ENCODE measurements around the gene PDE3B.

Gene PDE3B

DNA sequence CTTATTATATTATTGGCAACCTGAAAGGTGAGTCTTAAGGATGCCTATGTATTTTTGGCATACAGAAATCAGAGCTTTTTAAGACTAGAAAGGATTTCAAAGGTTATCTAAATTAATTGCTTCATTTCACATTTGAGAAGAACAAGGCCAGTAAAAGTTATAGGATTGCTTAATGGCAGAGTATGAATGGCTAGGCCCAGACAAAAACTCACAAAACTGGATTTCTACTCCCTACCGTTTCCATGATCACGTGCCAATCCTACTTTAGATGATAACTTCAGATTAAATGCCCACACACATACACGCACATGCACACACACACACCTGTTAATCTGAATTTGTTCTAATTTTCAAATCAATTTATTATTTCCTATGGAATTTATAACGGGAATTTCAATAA, 1.8 kb upstream of the PDE3B start:
- DNase-seq (ENCODE audit: low spot score): no peak
- TF ChIP-seq, protein P1, sequence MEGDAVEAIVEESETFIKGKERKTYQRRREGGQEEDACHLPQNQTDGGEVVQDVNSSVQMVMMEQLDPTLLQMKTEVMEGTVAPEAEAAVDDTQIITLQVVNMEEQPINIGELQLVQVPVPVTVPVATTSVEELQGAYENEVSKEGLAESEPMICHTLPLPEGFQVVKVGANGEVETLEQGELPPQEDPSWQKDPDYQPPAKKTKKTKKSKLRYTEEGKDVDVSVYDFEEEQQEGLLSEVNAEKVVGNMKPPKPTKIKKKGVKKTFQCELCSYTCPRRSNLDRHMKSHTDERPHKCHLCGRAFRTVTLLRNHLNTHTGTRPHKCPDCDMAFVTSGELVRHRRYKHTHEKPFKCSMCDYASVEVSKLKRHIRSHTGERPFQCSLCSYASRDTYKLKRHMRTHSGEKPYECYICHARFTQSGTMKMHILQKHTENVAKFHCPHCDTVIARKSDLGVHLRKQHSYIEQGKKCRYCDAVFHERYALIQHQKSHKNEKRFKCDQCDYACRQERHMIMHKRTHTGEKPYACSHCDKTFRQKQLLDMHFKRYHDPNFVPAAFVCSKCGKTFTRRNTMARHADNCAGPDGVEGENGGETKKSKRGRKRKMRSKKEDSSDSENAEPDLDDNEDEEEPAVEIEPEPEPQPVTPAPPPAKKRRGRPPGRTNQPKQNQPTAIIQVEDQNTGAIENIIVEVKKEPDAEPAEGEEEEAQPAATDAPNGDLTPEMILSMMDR (IDR thresholded peaks at IDR 0.05): no peak
- H3K27ac ChIP-seq: no peak overlapping the region
- H3K4me3 ChIP-seq: no peak overlapping the region

DNA sequence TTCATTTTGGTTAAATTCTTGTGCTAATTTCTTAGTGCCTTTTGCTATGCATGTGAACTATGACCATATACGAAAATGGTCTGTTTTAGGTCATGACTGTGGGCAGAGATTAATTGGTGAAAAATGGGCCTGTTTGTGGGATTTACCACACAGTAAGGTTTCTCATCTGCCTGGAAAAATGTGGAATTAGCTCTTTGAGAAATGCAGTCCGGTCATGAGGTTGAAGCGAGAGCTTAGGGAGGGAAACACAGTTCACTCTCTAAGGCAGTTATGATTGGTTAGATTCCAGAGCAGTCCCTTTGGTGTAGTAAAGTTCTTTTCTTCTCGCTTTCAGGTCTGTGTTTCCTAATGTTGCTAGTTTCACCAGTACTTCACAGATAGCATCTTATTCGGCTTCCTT, 1.2 kb upstream of the PDE3B start:
- Histone ChIP-seq H3K27ac (no peak overlapping the region), H3K4me3 (no peak overlapping the region)
- DNase-seq (ENCODE audit: low spot score): no peak
- TF ChIP-seq, protein P1 (IDR thresholded peaks at IDR 0.05): no peak

DNA sequence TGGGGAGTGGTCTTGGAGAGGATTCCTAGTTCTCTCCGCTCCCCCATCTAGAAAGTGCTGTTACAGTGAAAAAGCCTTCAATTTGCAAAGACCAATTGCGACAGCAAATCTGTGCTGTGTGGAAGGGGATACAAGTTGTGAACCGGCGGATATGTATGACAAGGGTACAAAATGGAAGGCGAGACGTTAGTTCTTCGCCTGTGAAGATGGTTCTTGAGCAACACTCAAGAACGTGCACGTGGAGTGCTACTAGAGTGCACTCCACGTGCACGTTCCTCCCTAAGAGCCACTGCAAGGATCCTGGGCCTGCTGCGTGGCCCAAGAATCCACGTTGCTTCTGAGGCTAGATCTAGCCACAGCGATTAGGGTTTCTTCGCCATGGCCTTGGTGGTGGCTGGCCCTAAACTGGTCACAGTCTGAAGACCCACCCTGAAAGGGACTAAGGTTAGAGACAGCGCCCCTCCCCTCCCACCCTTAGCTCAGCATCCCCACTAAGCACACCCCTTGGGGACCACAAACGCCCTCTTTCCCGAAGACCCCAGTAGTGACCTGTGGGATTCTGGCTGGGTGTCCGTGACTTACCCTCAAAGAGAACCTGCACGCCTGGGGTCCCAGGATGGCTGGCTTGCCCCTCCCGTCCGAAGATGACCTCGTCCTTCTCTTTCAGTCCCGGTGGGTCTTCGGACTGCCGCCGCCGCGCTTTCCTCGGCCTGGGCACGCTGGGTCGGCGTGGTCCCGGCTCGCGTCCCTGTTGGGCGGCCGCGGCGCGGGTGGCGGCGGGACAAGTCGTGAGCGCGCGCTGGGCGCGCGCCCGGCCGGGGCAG, 519 bp upstream of the PDE3B start:
- TF ChIP-seq, protein P1 (IDR thresholded peaks at IDR 0.05): no peak
- peak overlapping the region; percentile 82 for H3K4me3 ChIP-seq
- peak; percentile 79 for DNase-seq (ENCODE audit: low spot score)
- no peak overlapping the region for H3K27ac ChIP-seq

DNA sequence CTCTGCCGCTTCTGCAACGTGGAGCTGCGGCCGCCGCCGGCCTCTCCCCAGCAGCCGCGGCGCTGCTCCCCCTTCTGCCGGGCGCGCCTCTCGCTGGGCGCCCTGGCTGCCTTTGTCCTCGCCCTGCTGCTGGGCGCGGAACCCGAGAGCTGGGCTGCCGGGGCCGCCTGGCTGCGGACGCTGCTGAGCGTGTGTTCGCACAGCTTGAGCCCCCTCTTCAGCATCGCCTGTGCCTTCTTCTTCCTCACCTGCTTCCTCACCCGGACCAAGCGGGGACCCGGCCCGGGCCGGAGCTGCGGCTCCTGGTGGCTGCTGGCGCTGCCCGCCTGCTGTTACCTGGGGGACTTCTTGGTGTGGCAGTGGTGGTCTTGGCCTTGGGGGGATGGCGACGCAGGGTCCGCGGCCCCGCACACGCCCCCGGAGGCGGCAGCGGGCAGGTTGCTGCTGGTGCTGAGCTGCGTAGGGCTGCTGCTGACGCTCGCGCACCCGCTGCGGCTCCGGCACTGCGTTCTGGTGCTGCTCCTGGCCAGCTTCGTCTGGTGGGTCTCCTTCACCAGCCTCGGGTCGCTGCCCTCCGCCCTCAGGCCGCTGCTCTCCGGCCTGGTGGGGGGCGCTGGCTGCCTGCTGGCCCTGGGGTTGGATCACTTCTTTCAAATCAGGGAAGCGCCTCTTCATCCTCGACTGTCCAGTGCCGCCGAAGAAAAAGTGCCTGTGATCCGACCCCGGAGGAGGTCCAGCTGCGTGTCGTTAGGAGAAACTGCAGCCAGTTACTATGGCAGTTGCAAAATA, 816 bp downstream of the PDE3B start:
- TF ChIP-seq, protein P1 (IDR thresholded peaks at IDR 0.05): no peak
- H3K4me3 ChIP-seq: peak overlapping the region; percentile 82
- peak overlapping the region; percentile 42 to 77 for H3K27ac ChIP-seq
- peak; percentile 78 for DNase-seq (ENCODE audit: low spot score)

DNA sequence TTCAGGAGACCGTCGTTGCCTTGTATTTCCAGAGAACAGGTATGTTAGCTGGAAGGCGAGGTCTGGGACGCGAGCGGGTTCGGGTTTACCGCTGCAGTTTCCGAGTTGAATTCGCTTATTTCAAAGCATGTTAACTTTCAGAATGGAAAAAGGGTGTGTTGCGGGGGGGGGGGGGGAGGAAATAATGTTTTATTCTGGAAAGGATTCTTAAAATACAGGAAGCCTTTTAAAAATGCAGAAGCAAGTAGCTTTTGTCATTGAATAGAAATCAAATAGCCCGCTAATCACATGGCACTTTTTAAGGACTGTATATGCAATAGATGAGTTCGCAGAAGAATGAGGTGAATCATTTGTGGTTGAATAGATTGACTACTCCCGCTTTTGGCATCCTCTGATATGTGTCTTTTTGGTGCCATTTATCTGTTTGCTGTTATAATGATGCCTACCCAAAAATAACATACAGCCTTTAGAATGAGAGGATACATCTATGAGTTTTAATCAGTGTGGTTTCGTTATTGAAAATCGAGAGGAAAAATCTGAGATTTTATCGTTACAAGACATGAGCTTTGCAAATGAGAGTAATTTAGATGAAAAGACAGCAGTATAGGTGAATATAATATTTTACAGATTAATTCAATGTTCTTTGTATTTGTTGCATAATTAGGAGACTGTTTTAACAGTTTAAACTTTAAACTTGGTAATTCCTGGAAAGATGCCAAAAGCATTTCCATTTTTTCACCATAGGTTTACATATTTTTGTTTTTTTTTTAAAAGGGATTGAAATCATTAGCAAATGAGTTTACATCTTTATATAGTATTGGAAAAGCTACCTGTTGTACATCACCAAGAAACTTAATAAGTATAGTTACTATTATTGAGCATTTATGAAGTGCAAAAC, 1.7 kb downstream of the PDE3B start:
- no peak for DNase-seq (ENCODE audit: low spot score)
- TF ChIP-seq, protein P1 (IDR thresholded peaks at IDR 0.05): no peak
- no peak overlapping the region for H3K27ac ChIP-seq
- peak overlapping the region; percentile 82 for H3K4me3 ChIP-seq

DNA sequence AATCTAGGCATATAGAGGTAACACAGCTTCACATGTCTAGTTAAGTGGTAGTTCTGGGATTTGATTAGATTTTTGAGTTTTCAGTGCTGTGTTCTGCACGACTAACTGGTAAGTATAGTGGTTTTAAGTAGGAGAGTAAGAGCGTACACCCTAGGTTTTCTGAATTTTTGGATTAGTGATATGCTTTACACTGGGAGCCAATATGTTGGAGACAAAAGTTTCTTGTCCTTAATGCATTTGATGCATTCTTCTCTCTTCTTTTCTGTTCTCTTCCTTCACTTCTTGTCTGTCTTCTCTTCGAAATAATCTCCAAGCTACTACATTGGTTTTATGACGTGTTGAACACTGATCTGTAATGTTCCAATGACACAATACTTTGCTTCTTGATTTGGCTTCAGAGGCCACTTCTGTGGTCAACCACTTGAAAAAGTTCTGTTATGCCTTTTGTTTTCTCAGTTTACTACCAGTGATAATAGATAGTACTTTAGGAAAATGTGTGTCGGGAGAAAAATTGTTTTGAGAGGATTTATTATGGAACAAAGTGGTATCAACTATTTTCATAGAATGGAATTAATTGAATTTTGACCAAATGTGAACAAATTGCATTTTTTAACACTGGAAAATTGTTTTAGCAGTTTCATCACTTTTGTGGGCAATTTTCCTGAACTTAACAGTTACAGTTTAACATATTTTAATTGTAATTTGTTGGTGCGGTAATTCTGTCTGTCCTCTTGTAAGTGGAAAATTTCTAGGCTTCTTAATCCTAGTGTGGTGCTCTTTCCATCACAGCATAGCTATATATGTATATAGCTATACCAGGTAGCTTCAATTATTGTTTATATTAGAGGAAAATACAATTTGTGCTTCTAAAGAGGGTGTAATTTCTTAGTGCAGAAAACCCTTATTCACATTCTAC, 2.6 kb downstream of the PDE3B start:
- H3K27ac ChIP-seq: no peak overlapping the region
- TF ChIP-seq, protein P1 (IDR thresholded peaks at IDR 0.05): no peak
- peak overlapping the region; percentile 82 for H3K4me3 ChIP-seq
- no peak for DNase-seq (ENCODE audit: low spot score)
